Inferior parietal cortex (tissue), 1 donor: ENCODE results near the gene ZNF787.

Experiments
- DNase-seq: peaks from one replicate; pipeline ENCODE4 v3.0.0-alpha.2; 2016; ENCODE audit errors: extremely low spot score

Gene ZNF787

GRCh38 chr19:56144376-56144775 lies 23.3 kb upstream of the ZNF787 start:
- no peak for DNase-seq

GRCh38 chr19:56142897-56143434 lies 21.9 kb upstream of the ZNF787 start:
- DNase-seq: no peak

- DNase-seq: no peak
Measured at GRCh38 chr19:56142087-56142787, 21.1 kb upstream of the ZNF787 start.

GRCh38 chr19:56141417-56141993 lies 20.4 kb upstream of the ZNF787 start:
- DNase-seq: no peak

- peak; percentile 99 for DNase-seq
Measured at GRCh38 chr19:56140583-56141416, 19.7 kb upstream of the ZNF787 start, which contains the start of gene ZNF444. TSS of gene ZNF444 (plus strand) at chr19:56141287. CDS start at chr19:56146912, 5,625 bp downstream.

GRCh38 chr19:56139847-56140582 lies 18.9 kb upstream of the ZNF787 start:
- DNase-seq: no peak

GRCh38 chr19:56138069-56138468 lies 17.0 kb upstream of the ZNF787 start:
- DNase-seq: no peak

- no peak for DNase-seq
Measured at GRCh38 chr19:56137405-56137804, 16.3 kb upstream of the ZNF787 start.

GRCh38 chr19:56136362-56136761 lies 15.3 kb upstream of the ZNF787 start:
- DNase-seq: no peak

GRCh38 chr19:56134654-56134921 lies 13.5 kb upstream of the ZNF787 start:
- no peak for DNase-seq

GRCh38 chr19:56133858-56134653 lies 13.0 kb upstream of the ZNF787 start:
- no peak for DNase-seq

- no peak for DNase-seq
Measured at GRCh38 chr19:56132316-56132822, 11.3 kb upstream of the ZNF787 start.

GRCh38 chr19:56131651-56132050 lies 10.6 kb upstream of the ZNF787 start:
- DNase-seq: no peak

- DNase-seq: no peak
Measured at GRCh38 chr19:56130006-56130405, 8.9 kb upstream of the ZNF787 start.

GRCh38 chr19:56126983-56127780 lies 6.1 kb upstream of the ZNF787 start:
- no peak for DNase-seq

GRCh38 chr19:56125806-56126590 lies 4.9 kb upstream of the ZNF787 start:
- DNase-seq: no peak

GRCh38 chr19:56124578-56124977 lies 3.5 kb upstream of the ZNF787 start:
- DNase-seq: no peak

- no peak for DNase-seq
Measured at GRCh38 chr19:56123266-56123891, 2.3 kb upstream of the ZNF787 start.
